ENCODE data around the gene ST3GAL4.
"Not testable (repeated sequence)": the region's sequence is repeated elsewhere in the genome, so short reads cannot be mapped to it uniquely, and the experiment has no call there.

ST3GAL4 gene

GRCh38 chr11:126355324-126355925 lies at the start of gene ST3GAL4:
Gene ST3GAL4 (plus strand): TSS chr11:126355686. CDS start chr11:126406156, 50,470 bp downstream.
- DNase-seq (ENCODE audit: low read depth), result peak; percentile 48

- no peak for DNase-seq (ENCODE audit: low read depth)
Observed at GRCh38 chr11:126305699-126306098, 49.8 kb upstream of the ST3GAL4 start.

GRCh38 chr11:126307706-126308105 lies 47.8 kb upstream of the ST3GAL4 start:
- no peak for DNase-seq (ENCODE audit: low read depth)

GRCh38 chr11:126308271-126308671 lies 47.2 kb upstream of the ST3GAL4 start:
- DNase-seq (ENCODE audit: low read depth), result no peak

- DNase-seq (ENCODE audit: low read depth), result not testable (repeated sequence)
Observed at GRCh38 chr11:126308771-126309170, 46.7 kb upstream of the ST3GAL4 start.

- DNase-seq (ENCODE audit: low read depth), result peak; percentile 42
Observed at GRCh38 chr11:126310200-126310991, 45.1 kb upstream of the ST3GAL4 start.

GRCh38 chr11:126310992-126311310 lies 44.5 kb upstream of the ST3GAL4 start:
- DNase-seq (ENCODE audit: low read depth), result no peak

- DNase-seq (ENCODE audit: low read depth), result no peak
Observed at GRCh38 chr11:126311401-126312291, 43.8 kb upstream of the ST3GAL4 start.

GRCh38 chr11:126312961-126313360 lies 42.5 kb upstream of the ST3GAL4 start:
- no peak for DNase-seq (ENCODE audit: low read depth)

GRCh38 chr11:126313826-126314225 lies 41.7 kb upstream of the ST3GAL4 start:
- DNase-seq (ENCODE audit: low read depth), result no peak

- DNase-seq (ENCODE audit: low read depth), result no peak
Observed at GRCh38 chr11:126317432-126317755, 38.1 kb upstream of the ST3GAL4 start.

- DNase-seq (ENCODE audit: low read depth), result no peak
Observed at GRCh38 chr11:126317756-126318573, 37.5 kb upstream of the ST3GAL4 start.

GRCh38 chr11:126318574-126319373 lies 36.7 kb upstream of the ST3GAL4 start:
- DNase-seq (ENCODE audit: low read depth), result no peak

- no peak for DNase-seq (ENCODE audit: low read depth)
Observed at GRCh38 chr11:126319374-126319740, 36.1 kb upstream of the ST3GAL4 start.

- DNase-seq (ENCODE audit: low read depth), result no peak
Observed at GRCh38 chr11:126322996-126323395, 32.5 kb upstream of the ST3GAL4 start.

GRCh38 chr11:126327281-126328000 lies 28.0 kb upstream of the ST3GAL4 start:
- no peak for DNase-seq (ENCODE audit: low read depth)

- DNase-seq (ENCODE audit: low read depth), result no peak
Observed at GRCh38 chr11:126328001-126328390, 27.5 kb upstream of the ST3GAL4 start.

- no peak for DNase-seq (ENCODE audit: low read depth)
Observed at GRCh38 chr11:126328444-126328843, 27.0 kb upstream of the ST3GAL4 start.

GRCh38 chr11:126328938-126329643 lies 26.4 kb upstream of the ST3GAL4 start:
- DNase-seq (ENCODE audit: low read depth), result no peak

- no peak for DNase-seq (ENCODE audit: low read depth)
Observed at GRCh38 chr11:126329644-126330211, 25.8 kb upstream of the ST3GAL4 start.

Measured in activated T-cell treated with anti-CD3 and anti-CD28 coated beads for 1 hour (primary cell).